Retinal pigment epithelial cell (primary cell): ENCODE data around the gene PTPRT.

Experiments used
- DNase-seq: peaks from one replicate; pipeline ENCODE4 v3.0.0-alpha.2; 2010; ENCODE audit warnings: low read depth
- H3K4me3 ChIP-seq: 2 replicates; pipeline ENCODE4 v1.5.1; 2011; ENCODE audit warnings: mild to moderate bottlenecking, low read length, control low read depth, moderate library complexity
- CTCF ChIP-seq: conservative IDR thresholded peaks from 2 replicates; pipeline ENCODE4 v1.5.1; 2011; ENCODE audit warnings: low read depth, low read length, control low read depth, inconsistent platforms

PTPRT gene

DNA sequence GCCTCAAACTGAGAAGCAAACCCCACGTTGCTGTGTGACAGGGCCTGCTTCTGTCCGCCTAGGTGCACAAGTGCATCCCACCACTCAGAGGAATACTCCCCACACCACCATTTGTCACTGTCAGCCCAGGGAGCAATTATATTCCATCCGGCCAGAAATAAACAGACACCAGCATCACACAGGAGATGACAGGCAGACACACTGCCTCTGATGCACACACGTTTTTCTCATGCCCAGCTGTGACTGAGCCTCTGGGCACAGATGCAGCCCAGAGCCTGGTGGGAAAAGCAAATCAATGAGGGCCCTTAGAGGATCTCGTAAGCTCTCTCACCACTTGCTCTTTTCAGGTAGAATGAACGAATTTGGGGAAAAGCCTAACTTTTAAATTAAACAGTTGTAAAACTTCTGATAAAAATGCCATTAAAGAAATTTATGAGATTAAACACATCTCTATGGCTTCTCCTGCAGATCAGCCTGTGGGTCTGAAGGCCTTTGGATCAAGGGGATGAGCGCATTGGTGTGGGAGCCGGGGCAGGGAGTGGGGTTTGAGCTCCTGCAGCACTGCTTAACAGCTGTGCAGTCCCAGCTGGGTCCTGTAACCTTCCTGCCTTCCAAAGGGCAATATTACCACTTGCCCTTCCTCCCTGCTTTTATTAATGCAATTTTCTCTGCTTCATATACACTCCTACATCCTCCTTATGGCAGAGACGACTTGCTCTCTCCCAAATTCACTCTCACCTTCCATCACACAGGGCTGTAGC is 624.3 kb downstream of the PTPRT start:
- TF ChIP-seq CTCF = no peak
- DNase-seq = no peak
- no peak overlapping the region for H3K4me3 ChIP-seq

DNA sequence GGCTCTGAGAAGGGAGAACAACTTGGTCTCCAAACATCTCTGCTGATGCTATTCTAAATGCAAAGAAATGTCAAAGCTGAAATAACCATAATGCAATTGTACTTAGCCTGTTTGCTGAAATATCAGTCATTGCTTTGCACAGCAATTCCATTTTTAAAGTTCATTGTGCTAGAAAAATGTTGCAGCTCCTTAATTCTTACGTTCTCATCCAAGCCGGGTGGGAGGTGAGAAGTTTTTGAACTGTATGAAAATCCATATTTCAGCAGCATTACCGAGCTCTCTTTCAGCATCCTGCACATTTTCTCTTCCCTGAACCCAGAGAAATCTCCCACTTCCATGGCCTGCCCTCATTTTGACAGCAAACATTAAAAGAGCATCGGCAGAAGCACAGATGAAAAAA is 630.0 kb downstream of the PTPRT start:
- H3K4me3 ChIP-seq = no peak overlapping the region
- DNase-seq = no peak
- TF ChIP-seq CTCF = no peak

GRCh38 chr20:42556575-42556974 is 633.1 kb downstream of the PTPRT start:
- TF ChIP-seq CTCF = no peak
- no peak overlapping the region for H3K4me3 ChIP-seq
- DNase-seq = no peak

GRCh38 chr20:42553374-42553773 is 636.3 kb downstream of the PTPRT start:
- no peak for TF ChIP-seq CTCF
- DNase-seq = no peak
- no peak overlapping the region for H3K4me3 ChIP-seq

DNA sequence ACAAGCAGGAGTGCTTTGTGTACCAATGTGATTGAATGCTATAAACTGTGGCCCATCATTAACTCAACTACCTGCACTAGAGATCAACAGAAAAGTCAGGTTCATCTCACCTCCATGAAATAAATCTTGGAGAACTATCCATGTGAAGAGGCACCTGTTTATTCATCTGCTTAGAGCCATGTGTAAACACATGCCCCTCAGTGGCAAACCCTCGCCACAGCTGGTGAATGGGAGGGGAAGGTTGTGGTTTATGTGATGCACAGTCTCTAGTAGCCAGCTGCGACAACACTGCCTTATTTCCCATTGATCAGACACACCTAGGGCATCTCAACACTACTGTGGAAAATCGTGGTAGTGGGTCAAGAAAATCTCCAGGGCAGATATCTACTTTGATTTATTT is 640.2 kb downstream of the PTPRT start:
- no peak for DNase-seq
- TF ChIP-seq CTCF = no peak
- H3K4me3 ChIP-seq = no peak overlapping the region

GRCh38 chr20:42544926-42545325 is 644.8 kb downstream of the PTPRT start:
- no peak for DNase-seq
- H3K4me3 ChIP-seq = no peak overlapping the region
- TF ChIP-seq CTCF = no peak

DNA sequence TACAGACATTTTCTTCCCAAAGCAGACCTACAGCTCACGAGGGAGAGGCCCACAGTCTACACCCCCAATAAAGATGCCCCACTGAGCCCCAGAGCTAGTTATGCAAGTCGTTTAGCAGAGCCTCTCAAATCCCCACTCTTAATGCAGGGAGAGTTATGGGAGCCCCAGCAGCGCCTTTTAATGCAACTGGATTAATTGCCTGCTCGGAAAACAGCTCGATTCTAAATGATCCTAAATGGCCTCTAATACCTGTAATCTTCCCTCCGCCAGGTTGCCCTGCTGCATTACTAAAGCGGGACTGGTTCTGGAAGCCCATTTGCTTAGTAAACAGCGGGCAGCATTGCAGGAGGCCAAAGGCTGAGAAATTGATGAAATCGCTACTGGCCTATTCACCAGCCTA is 656.9 kb downstream of the PTPRT start:
- TF ChIP-seq CTCF = no peak
- no peak for DNase-seq
- no peak overlapping the region for H3K4me3 ChIP-seq
